BJ (cell line): Measurements from ENCODE around the gene PPP6R1. TPM values are rescaled to one million over a fixed set of nuclear protein-coding genes. Genes with fewer than 3 reads are reported as not detected.

ENCODE experiments used
- CTCF ChIA-PET: fragments of 350-600 bp; formaldehyde crosslinking; extraction: SDS; loops from one replicate; lab custom pipeline; 2021; ENCODE audit warnings: antibody characterized with exemption, inconsistent platforms; lab: Yijun Ruan, JAX
- POLR2A ChIA-PET: fragments of 300-600 bp; sonication (Branson Sonifier 250); formaldehyde crosslinking; extraction: SDS; loops from one replicate; lab custom pipeline; 2021; ENCODE audit warnings: antibody characterized with exemption; lab: Charles Lee
- DNase-seq: peaks from one replicate; pipeline ENCODE4 v3.0.0-alpha.2; 2011; ENCODE audit warnings: low read depth
- H3K27me3 ChIP-seq: 2 replicates; pipeline ENCODE4 v1.6.0; 2011; ENCODE audit warnings: low read length; ENCODE audit not compliant: control insufficient read depth, insufficient read depth
- H3K36me3 ChIP-seq: 2 replicates; pipeline ENCODE4 v1.5.1; 2011; ENCODE audit warnings: low read length; ENCODE audit not compliant: control insufficient read depth, insufficient read depth
- H3K4me3 ChIP-seq: 2 replicates; pipeline ENCODE4 v1.5.1; 2011; ENCODE audit warnings: low read depth, mild to moderate bottlenecking, control low read depth, low read length
- CTCF ChIP-seq: IDR thresholded peaks from 2 replicates; pipeline ENCODE4 v1.5.1; 2011; ENCODE audit warnings: low read depth, mild to moderate bottlenecking, control low read depth, inconsistent platforms, low read length, moderate library complexity; ENCODE audit not compliant: insufficient read depth
- polyA plus RNA-seq: library from polyadenylated mRNA; depleted of rRNA; stranded (reverse); fragments of >200 nt; gene quantifications from 2 replicates; pipeline ENCODE4 v1.2.3, GENCODE V29; 2011; rRNA removed
- small RNA-seq: library from RNA; depleted of rRNA; stranded (forward); fragments of <200 nt; gene quantifications from one replicate; pipeline ENCODE3, GENCODE V24; 2012; ENCODE audit warnings: low replicate concordance, low read depth; ENCODE audit not compliant: insufficient read length

Gene PPP6R1
- polyA plus RNA-seq, 1 experiment: 42.5 TPM

- no peak for TF ChIP-seq CTCF
These were observed 65.3 kb downstream of the PPP6R1 start for GRCh38 chr19:55193481-55193880.

GRCh38 chr19:55189403-55189835 is 69.4 kb downstream of the PPP6R1 start:
- DNase-seq: peak; percentile 83
- ChIA-PET POLR2A (interaction anchor here (0.6 kb wide), 1 partner anchor 360 kb away, joined by 3 read pairs; no protein-coding TSS in a partner anchor), CTCF (interaction anchor here (0.5 to 1.3 kb wide), 2 partner anchors 27 to 262 kb away, joined by 3 to 4 read pairs; no protein-coding TSS in a partner anchor)
- no peaks in the 10 kb centered on the region for H3K36me3 ChIP-seq
- H3K27me3 ChIP-seq: no peaks in the 10 kb centered on the region; the same call in 1 of the 2 replicates
- H3K4me3 ChIP-seq: no peak overlapping the region
- TF ChIP-seq CTCF: no peak

More at GRCh38 chr19:55193481-55193880, 65.3 kb downstream of the PPP6R1 start:
- Histone ChIP-seq H3K4me3 (no peak overlapping the region), H3K36me3 (no peaks in the 10 kb centered on the region), H3K27me3 (no peaks in the 10 kb centered on the region)
- CTCF ChIA-PET: interaction anchor here (0.6 kb wide), 1 partner anchor 10 kb away, joined by 3 read pairs; no protein-coding TSS in a partner anchor
- DNase-seq: no peak
- POLR2A ChIA-PET: no interaction called here

GRCh38 chr19:55188625-55189024 is 70.2 kb downstream of the PPP6R1 start:
- ChIA-PET CTCF (no interaction called here), POLR2A (no interaction called here)
- Histone ChIP-seq H3K4me3 (no peak overlapping the region), H3K27me3 (no peaks in the 10 kb centered on the region; the same call in 1 of the 2 replicates), H3K36me3 (no peaks in the 10 kb centered on the region)
- no peak for TF ChIP-seq CTCF
- DNase-seq: no peak

GRCh38 chr19:55186080-55186479 is 72.7 kb downstream of the PPP6R1 start:
- H3K4me3 ChIP-seq: no peak overlapping the region
- ChIA-PET POLR2A (no interaction called here), CTCF (no interaction called here)
- H3K27me3 ChIP-seq: peaks cover 1% of the 10 kb centered on the region; the same call in 1 of the 2 replicates
- no peak for DNase-seq
- TF ChIP-seq CTCF: no peak
- H3K36me3 ChIP-seq: no peaks in the 10 kb centered on the region

- Histone ChIP-seq H3K27me3 (peaks cover 3% of the 10 kb centered on the region; the same call in 1 of the 2 replicates), H3K36me3 (no peaks in the 10 kb centered on the region), H3K4me3 (no peak overlapping the region)
- no peak for DNase-seq
- CTCF ChIA-PET: no interaction called here
- POLR2A ChIA-PET: no interaction called here
- TF ChIP-seq CTCF: no peak
These were observed 77.1 kb downstream of the PPP6R1 start for GRCh38 chr19:55181740-55182139.

Small RNA genes lying within 50 kb of the gene (small RNA-seq; reads per million reads assigned to genes)
- gene MIR6802 (not detected), gene MIR6803 (not detected), gene MIR6804 (not detected)

Other genes starting within 250 kb of the PPP6R1 start
- not detected in 2 replicates for gene GP6, start 220.8 kb downstream of the PPP6R1 start, polyA plus RNA-seq
- gene RDH13, start 195.9 kb downstream of the PPP6R1 start, polyA plus RNA-seq: 5.2 and 6.1 TPM in 2 replicates
- gene EPS8L1, start 183.1 kb downstream of the PPP6R1 start, polyA plus RNA-seq: 3.6 and 4.4 TPM in 2 replicates
- gene PPP1R12C, start 141.4 kb downstream of the PPP6R1 start, polyA plus RNA-seq: 36.0 and 50.8 TPM in 2 replicates
- 10.4 and 10.5 TPM in 2 replicates for gene TNNT1, start 109.8 kb downstream of the PPP6R1 start, polyA plus RNA-seq
- 0.12 TPM in 1 of 2 replicates, not detected in the other for gene TNNI3, start 101.3 kb downstream of the PPP6R1 start, polyA plus RNA-seq
- 0.39 and 0.51 TPM in 2 replicates for gene DNAAF3, start 92.4 kb downstream of the PPP6R1 start, polyA plus RNA-seq
- gene SYT5, start 78.7 kb downstream of the PPP6R1 start, polyA plus RNA-seq: 0.26 and 0.47 TPM in 2 replicates
- gene PTPRH, start 49.5 kb downstream of the PPP6R1 start, polyA plus RNA-seq: 2.2 and 4.3 TPM in 2 replicates
- gene TMEM86B, start 30.3 kb downstream of the PPP6R1 start, polyA plus RNA-seq: 0.56 and 1.5 TPM in 2 replicates
- gene HSPBP1, start 21.1 kb upstream of the PPP6R1 start, polyA plus RNA-seq: 24.4 and 43.8 TPM in 2 replicates
- gene BRSK1, start 25.0 kb upstream of the PPP6R1 start, polyA plus RNA-seq: 10.6 and 12.8 TPM in 2 replicates
- not detected in 2 replicates for gene TMEM150B, start 66.3 kb upstream of the PPP6R1 start, polyA plus RNA-seq
- gene KMT5C, start 80.9 kb upstream of the PPP6R1 start, polyA plus RNA-seq: 3.7 and 6.4 TPM in 2 replicates
- 0.12 and 0.58 TPM in 2 replicates for gene COX6B2, start 95.7 kb upstream of the PPP6R1 start, polyA plus RNA-seq
- 0.02 TPM in 1 of 2 replicates, not detected in the other for gene GARIN5B, start 104.2 kb upstream of the PPP6R1 start, polyA plus RNA-seq
- 11.9 and 16.4 TPM in 2 replicates for gene IL11, start 111.4 kb upstream of the PPP6R1 start, polyA plus RNA-seq
- 0.93 and 1.3 TPM in 2 replicates for gene TMEM190, start 117.8 kb upstream of the PPP6R1 start, polyA plus RNA-seq
- 0.10 and 0.15 TPM in 2 replicates for gene TMEM238, start 125.3 kb upstream of the PPP6R1 start, polyA plus RNA-seq
- gene RPL28, start 126.9 kb upstream of the PPP6R1 start, polyA plus RNA-seq: 485 and 838 TPM in 2 replicates
- 47.7 and 79.4 TPM in 2 replicates for gene UBE2S, start 148.8 kb upstream of the PPP6R1 start, polyA plus RNA-seq
- not detected in 2 replicates for gene SHISA7, start 184.3 kb upstream of the PPP6R1 start, polyA plus RNA-seq
- 93.8 and 123 TPM in 2 replicates for gene ISOC2, start 202.6 kb upstream of the PPP6R1 start, polyA plus RNA-seq
- gene C19orf85, start 205.7 kb upstream of the PPP6R1 start, polyA plus RNA-seq: not detected in 2 replicates
- 0.36 and 0.48 TPM in 2 replicates for gene ZNF628, start 217.6 kb upstream of the PPP6R1 start, polyA plus RNA-seq
- 20.4 and 34.8 TPM in 2 replicates for gene NAT14, start 226.2 kb upstream of the PPP6R1 start, polyA plus RNA-seq
- 5.5 and 8.2 TPM in 2 replicates for gene SSC5D, start 229.4 kb upstream of the PPP6R1 start, polyA plus RNA-seq